Fibroblast of skin of left quadriceps (primary cell): Measurements from ENCODE around the gene TNFRSF12A.

Experiments used
- DNase-seq, 2 experiments: peaks; one replicate each; pipeline ENCODE4 v3.0.0-alpha.2; 2013; ENCODE audit warnings: low read depth in 2 of 2

The TNFRSF12A gene

DNA sequence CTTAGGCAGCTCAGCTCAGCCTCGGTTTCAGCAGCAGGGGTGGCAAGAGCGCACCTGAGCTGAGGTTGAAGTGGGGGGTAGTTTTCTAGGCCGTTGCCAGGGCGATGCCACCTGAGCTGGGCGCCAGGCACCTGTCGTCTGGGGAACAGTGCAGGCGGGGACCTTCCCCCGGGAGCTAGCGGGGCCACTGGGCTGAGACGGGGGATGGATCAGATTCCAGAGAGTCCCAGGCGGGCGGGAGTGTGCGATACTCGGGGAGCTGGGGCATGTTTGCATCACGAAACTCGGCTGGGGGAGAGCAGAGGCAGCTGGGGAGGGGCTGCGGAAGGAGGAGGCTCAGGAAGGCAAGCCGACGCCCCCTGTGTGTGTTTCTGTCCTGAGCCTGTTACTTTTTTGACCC is 7.9 kb upstream of the TNFRSF12A start:
- DNase-seq, result no peak

DNA sequence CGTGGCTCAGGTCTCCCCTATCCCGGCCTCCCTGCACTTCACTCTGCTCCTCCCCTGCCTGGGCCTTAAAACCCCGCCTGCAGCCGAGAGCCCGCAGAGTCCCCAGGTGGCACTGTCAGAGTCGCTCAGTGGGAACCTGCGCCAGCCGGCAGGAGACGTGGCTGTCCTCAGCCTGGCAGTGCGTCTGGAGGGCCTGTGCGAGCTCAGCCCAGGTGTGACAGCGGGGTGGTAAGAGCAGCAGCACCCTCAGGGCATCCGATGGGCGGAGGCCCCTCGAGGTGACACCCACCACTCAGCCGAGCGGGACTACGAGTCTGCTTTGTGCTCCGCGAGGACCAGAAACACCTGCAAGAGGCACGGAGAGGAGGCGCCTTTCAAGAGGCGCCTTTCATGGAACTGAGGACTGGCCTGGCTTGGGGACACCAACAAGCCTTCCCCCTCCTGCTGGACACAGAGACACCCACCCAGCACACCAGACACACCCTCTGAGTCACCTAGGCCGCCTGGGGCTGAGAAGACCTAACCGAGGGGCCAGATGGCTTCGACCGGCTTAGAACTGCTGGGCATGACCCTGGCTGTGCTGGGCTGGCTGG is 7.2 kb upstream of the TNFRSF12A start, which contains the start of gene CLDN9:
Gene CLDN9 (plus strand): TSS at position 96 of the 593 bp plus-strand sequence. CDS start 440 bp downstream, at position 536.
- no peak for DNase-seq

GRCh38 chr16:3013491-3013951 is 6.6 kb upstream of the TNFRSF12A start:
- no peak for DNase-seq

DNA sequence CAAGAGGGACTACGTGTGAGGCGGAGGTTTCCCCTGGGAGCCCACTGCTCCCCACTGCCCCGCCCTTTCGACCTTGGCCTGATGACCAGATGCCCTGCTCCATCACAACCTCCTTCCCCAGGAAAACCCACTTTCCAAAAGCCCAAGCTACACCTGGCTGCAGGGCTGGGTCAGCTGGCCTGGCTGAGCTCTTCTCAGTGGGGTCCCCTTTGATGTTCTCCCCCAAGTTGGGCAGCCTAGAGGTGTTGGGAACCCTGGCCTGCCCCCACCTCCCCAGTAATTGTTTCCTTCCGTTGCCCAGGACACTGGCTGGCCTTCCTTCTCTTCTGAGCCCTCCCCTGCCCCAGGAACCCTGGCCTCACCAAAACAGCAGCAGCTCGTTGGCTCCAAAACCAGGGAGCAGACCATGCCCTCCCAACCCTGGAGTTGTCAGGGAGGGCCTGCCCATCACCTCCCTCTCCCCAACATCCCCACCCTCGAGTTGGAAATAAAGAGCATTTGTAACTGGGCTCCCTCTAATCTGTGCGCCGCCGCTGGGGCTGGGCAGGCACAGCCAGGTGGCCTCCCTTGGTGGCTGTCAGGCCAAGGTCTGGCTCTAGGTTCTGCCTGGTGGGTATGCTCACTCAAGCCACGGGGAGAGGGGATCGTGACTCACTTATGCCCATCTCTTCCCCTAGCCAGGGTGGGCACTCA is 6.0 kb upstream of the TNFRSF12A start:
- DNase-seq, result no peak

DNA sequence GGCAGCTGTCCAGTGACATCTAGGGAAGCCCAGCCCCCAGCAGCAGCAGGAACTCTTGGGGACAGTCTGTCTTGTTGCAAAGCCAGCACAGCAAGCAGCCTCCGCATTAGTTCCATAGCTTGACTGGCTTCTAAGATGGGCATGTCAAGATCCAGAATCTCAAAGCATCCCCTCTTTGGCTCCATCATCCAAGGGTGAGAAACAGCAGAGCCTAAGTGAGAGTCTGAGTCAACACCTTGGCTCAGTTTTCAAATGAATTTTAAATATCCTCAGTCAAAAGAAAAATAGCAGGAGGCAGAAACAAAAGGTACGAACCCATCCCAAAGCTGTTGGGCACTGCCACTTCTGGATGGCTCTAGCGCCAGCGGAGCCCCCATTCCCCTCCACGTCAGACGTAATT is 5.2 kb upstream of the TNFRSF12A start:
- no peak for DNase-seq

GRCh38 chr16:3015865-3016521 is 4.2 kb upstream of the TNFRSF12A start:
- no peak for DNase-seq

- no peak for DNase-seq
Measured at GRCh38 chr16:3017344-3017743, 2.8 kb upstream of the TNFRSF12A start.

- DNase-seq, result no peak
Measured at GRCh38 chr16:3017794-3018506, 2.2 kb upstream of the TNFRSF12A start, which contains the start of gene CLDN6. CLDN6 (minus strand) TSS chr16:3018183; CDS start chr16:3016021, 2,162 bp downstream.

GRCh38 chr16:3019594-3020246 is 448 bp upstream of the TNFRSF12A start:
- DNase-seq, result no peak

DNA sequence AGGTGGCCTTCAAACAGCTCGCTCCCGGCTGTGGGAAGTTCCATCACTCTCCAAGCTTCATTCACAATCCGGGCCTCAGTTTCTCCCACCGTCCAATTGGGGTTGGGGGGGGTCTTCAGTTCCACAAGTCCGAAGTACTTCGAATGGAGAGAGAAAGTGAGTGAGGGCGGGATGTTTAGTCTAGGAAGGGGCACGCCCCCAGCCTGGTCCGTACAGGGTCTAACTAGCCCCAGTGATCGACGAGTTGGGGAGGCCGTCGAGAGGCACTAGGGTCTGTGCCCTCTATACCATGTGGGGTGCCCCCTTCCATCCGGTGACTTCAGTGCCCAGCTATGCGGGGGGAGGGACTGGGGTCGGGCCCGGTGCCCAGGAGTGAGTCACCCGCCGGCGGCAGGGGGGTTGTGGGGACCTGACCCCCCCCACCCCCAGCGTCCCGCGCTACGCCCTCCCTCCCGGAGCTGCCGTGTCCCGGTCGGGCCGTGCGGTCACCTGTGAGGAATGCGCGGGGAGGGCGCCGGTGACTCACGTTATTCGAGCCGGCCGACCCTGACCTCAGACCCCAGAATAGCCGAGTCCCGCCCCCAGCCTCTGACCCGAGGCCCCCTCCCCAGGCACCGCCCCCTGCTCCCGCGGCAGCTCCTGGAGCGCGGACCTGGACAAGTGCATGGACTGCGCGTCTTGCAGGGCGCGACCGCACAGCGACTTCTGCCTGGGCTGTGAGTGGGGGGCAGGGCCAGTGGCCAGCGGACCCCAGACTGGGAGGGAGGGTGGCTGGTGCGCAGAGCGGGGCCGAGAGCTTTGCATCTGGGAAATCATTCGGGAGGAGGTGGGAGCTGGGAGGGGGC is 658 bp downstream of the TNFRSF12A start:
- DNase-seq, result peak in 1 of 2 experiments; percentile 68

GRCh38 chr16:3021449-3022207 is 1.5 kb downstream of the TNFRSF12A start:
- DNase-seq, result peak; percentile 89 to 90

- DNase-seq, result peak; percentile 94 to 95
Measured at GRCh38 chr16:3022208-3022683, 2.1 kb downstream of the TNFRSF12A start.

- DNase-seq, result no peak
Measured at GRCh38 chr16:3022684-3023414, 2.7 kb downstream of the TNFRSF12A start.

DNA sequence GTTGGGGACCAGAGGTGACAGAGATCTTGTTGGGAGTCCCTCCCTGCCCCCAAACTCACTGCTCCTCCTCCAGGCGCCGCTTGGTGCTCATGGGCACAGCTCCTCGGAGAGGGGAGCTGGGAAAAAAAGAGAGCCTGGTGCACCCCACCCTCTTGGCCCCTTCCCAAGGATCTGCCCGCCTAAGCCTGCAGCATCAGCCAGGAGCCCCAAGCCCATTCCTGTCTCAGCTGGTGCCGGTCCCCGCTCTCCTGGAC is 3.2 kb downstream of the TNFRSF12A start:
- peak in 1 of 2 experiments; percentile 41 for DNase-seq

- peak; percentile 94 to 95 for DNase-seq
Measured at GRCh38 chr16:3023669-3024478, 3.7 kb downstream of the TNFRSF12A start, which contains the start of the genes HCFC1R1 and THOC6. HCFC1R1 (minus strand) TSS chr16:3023942; CDS start chr16:3023941, 1 bp downstream. THOC6 (plus strand) TSS chr16:3024035; CDS start chr16:3024327, 292 bp downstream.

DNA sequence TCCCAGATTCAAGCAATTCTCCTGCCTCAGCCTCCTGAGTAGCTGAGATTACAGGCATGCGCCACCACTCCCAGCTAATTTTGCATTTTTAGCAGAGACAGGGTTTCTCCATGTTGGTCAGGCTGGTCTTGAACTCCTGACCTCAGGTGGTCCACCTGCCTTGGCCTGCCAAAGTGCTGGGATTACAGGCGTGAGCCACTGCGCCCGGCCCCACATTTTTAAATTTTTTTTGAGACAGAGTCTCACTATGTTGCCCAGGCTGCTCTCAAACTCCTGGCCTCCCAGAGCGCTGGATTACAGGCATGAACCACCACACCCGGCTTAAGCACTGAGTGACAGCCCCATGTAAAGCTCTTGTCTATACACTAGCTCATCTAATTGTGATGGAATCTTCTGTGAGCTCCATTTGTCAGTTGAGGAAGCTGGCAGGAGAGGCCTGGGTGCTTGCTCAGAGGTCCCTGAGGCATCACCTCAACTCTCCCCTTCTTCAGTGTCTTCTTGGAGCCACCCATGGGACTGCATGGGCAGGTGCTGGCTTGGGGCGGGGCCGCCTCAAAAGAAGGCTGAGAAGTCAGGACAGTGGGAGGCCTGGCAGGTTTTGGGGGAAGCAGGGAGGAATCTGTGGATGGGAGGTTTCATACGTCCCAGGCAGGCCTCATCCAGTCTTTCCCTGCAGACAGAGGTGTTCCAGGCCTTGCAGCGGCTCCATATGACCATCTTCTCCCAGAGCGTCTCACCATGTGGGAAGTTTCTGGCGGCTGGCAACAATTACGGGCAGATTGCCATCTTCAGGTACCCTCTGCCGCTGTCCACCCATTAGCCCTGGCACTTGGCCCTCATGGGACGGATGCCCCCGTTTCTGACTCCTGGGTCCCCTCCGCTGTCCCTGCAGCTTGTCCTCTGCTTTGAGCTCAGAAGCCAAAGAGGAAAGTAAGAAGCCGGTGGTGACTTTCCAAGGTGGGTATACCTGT is 5.1 kb downstream of the TNFRSF12A start:
- no peak for DNase-seq

DNA sequence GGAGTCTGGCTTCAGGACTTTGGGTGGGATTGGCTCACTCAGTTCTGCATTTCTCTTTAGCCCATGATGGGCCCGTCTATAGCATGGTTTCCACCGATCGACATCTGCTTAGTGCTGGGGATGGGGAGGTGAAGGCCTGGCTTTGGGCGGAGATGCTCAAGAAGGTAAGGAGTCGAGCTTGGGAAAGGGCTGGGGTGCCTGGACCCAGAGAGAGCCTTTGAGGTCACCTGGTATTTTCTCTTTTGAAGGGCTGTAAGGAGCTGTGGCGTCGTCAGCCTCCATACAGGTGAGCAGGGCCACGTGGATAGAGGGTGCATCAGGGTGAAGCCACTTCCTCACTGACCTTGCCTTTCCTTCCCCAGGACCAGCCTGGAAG is 5.8 kb downstream of the TNFRSF12A start:
- DNase-seq, result no peak
